Loucy (cell line): Measurements from ENCODE around the gene MED26.

Experiments
- EZH2phosphoT487 ChIP-seq: fragments of 200-600 bp; IDR thresholded peaks from 2 replicates; pipeline ENCODE4 v1.6.1; 2018; ENCODE audit warnings: antibody characterized with exemption, mild to moderate bottlenecking, moderate library complexity, borderline replicate concordance
- TF ChIP-seq, protein P1 (sequence below): fragments of 200-600 bp; sonication (generic); conservative IDR thresholded peaks from 2 replicates; pipeline ENCODE4 v1.5.1; 2014; ENCODE audit warnings: mild to moderate bottlenecking, antibody characterized with exemption, low read length

DNA sequence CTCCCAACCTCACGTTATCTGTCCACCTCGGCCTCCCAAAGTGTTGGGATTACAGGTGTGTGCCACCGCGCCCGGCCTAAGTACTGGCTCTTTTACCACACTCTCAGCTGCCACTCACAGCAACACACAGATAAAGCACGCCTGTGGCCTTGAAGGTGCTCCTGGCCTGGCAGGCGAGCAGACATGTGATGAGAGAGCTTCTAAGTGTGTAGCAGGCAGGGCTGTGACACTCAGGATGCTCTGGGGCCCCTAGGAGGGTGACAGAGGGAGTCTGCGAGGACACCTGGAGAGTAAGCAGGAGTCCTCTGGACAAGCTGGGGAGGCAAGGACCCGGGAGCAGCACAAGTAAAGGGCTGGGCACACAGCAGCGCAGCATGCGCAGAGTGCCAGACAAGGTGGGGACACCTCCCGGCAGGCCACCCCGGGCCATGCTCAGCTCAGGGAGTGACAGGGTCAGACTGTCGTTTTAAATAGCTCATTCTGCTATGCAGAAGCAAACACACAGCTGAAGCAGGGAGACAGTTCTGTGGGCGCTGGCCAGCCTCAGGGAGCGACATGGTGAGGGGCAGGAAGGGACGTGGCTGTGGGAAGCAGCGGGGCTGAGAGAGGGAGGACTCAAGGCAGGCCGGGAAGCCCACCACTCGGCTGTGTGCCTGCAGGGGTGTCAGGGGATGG is 26.5 kb downstream of the MED26 start:
- TF ChIP-seq, protein P1, sequence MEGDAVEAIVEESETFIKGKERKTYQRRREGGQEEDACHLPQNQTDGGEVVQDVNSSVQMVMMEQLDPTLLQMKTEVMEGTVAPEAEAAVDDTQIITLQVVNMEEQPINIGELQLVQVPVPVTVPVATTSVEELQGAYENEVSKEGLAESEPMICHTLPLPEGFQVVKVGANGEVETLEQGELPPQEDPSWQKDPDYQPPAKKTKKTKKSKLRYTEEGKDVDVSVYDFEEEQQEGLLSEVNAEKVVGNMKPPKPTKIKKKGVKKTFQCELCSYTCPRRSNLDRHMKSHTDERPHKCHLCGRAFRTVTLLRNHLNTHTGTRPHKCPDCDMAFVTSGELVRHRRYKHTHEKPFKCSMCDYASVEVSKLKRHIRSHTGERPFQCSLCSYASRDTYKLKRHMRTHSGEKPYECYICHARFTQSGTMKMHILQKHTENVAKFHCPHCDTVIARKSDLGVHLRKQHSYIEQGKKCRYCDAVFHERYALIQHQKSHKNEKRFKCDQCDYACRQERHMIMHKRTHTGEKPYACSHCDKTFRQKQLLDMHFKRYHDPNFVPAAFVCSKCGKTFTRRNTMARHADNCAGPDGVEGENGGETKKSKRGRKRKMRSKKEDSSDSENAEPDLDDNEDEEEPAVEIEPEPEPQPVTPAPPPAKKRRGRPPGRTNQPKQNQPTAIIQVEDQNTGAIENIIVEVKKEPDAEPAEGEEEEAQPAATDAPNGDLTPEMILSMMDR = no peak
- no peak for TF ChIP-seq EZH2phosphoT487
